Lower leg skin (tissue), 3 donors: ENCODE results near the gene GSG1L.

Source experiments
- CTCF ChIP-seq, 3 donors: fragments of 450-650 bp; IDR thresholded peaks; one replicate each; pipeline ENCODE4 v1.5.1; 2016; ENCODE audit warnings: antibody characterized with exemption in 3 of 3, mild to moderate bottlenecking in 3 of 3, moderate library complexity in 2 of 3
- POLR2A ChIP-seq, 2 donors: fragments of 450-650 bp; IDR thresholded peaks; one replicate each; pipeline ENCODE4 v1.6.1; 2016 to 2017; ENCODE audit warnings: antibody characterized with exemption in 2 of 2, mild to moderate bottlenecking in 1 of 2, moderate library complexity in 1 of 2

- TF ChIP-seq POLR2A (IDR thresholded peaks at IDR 0.05) (no peak), CTCF (IDR thresholded peaks at IDR 0.05) (no peak)
Measured at GRCh38 chr16:28106467-28107215, 43.1 kb upstream of the GSG1L start.
